ENCODE results near the gene TRIM65.

DNA sequence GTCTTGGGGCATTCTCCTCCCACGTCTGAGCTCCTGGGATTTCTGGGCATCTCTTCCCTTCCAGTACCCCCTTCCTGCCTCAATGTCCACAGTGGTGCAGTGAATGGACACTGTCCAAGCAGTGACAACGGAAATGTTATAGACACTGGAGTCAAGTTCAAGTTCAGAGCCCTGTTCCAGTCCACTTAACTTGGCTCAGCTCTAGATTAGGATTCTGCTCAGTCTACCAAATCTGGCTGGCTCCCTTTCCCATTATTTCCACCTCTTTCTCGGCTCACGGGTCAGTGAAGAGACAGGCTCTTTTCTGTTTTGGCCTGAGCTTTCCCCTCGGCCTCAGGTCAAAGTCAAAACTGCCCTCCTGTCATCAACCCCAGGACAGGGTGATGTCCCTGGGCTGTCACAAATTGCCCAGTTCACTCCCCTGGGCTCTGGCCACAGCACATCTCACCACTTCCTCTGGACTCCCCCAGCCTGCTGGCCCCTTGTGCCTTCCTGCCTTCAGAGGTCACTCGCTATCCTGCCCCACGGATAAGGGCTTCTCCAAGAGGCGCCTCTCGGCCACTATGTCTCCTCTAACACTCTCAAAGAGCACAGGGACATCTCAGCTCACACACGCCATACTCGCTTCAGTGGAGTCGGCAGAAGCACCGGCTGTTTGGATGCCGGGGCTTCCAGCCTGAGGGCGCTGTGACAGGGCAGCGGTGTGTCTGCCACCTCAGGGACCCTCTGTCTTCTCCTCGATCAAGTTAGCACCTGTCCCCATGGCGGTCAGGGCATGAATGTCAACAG, 25.6 kb upstream of the TRIM65 start:
- TF ChIP-seq, protein P1, sequence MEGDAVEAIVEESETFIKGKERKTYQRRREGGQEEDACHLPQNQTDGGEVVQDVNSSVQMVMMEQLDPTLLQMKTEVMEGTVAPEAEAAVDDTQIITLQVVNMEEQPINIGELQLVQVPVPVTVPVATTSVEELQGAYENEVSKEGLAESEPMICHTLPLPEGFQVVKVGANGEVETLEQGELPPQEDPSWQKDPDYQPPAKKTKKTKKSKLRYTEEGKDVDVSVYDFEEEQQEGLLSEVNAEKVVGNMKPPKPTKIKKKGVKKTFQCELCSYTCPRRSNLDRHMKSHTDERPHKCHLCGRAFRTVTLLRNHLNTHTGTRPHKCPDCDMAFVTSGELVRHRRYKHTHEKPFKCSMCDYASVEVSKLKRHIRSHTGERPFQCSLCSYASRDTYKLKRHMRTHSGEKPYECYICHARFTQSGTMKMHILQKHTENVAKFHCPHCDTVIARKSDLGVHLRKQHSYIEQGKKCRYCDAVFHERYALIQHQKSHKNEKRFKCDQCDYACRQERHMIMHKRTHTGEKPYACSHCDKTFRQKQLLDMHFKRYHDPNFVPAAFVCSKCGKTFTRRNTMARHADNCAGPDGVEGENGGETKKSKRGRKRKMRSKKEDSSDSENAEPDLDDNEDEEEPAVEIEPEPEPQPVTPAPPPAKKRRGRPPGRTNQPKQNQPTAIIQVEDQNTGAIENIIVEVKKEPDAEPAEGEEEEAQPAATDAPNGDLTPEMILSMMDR (conservative IDR thresholded peaks at IDR 0.05; ENCODE audit: low read depth in 2 of 2) = no peak
- TF ChIP-seq EZH2 (IDR thresholded peaks at IDR 0.05; ENCODE audit: low read depth, unreplicated experiment) = no peak
- TF ChIP-seq EZH2phosphoT487 (IDR thresholded peaks at IDR 0.05; ENCODE audit: unreplicated experiment) = no peak
- TF ChIP-seq, protein P2, sequence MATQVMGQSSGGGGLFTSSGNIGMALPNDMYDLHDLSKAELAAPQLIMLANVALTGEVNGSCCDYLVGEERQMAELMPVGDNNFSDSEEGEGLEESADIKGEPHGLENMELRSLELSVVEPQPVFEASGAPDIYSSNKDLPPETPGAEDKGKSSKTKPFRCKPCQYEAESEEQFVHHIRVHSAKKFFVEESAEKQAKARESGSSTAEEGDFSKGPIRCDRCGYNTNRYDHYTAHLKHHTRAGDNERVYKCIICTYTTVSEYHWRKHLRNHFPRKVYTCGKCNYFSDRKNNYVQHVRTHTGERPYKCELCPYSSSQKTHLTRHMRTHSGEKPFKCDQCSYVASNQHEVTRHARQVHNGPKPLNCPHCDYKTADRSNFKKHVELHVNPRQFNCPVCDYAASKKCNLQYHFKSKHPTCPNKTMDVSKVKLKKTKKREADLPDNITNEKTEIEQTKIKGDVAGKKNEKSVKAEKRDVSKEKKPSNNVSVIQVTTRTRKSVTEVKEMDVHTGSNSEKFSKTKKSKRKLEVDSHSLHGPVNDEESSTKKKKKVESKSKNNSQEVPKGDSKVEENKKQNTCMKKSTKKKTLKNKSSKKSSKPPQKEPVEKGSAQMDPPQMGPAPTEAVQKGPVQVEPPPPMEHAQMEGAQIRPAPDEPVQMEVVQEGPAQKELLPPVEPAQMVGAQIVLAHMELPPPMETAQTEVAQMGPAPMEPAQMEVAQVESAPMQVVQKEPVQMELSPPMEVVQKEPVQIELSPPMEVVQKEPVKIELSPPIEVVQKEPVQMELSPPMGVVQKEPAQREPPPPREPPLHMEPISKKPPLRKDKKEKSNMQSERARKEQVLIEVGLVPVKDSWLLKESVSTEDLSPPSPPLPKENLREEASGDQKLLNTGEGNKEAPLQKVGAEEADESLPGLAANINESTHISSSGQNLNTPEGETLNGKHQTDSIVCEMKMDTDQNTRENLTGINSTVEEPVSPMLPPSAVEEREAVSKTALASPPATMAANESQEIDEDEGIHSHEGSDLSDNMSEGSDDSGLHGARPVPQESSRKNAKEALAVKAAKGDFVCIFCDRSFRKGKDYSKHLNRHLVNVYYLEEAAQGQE (IDR thresholded peaks at IDR 0.05; ENCODE audit: unreplicated experiment) = no peak
- TF ChIP-seq POLR2AphosphoS5 (IDR thresholded peaks at IDR 0.05; ENCODE audit: low read depth) = no peak
- no peak for TF ChIP-seq JUNB (IDR thresholded peaks at IDR 0.05; ENCODE audit: unreplicated experiment)
